H9 (cell line): Measurements from ENCODE around the gene DCP1A. TPM values are rescaled to one million over a fixed set of nuclear protein-coding genes. Genes with fewer than 3 reads are reported as not detected.

Source experiments
- DNase-seq: peaks from one replicate; pipeline ENCODE4 v3.0.0-alpha.2; 2017
- H2AFZ ChIP-seq: one replicate; pipeline ENCODE4 v1.6.1; 2013; ENCODE audit warnings: mild to moderate bottlenecking, low read length, control low read depth, moderate library complexity
- H2AK5ac ChIP-seq: 2 replicates; pipeline ENCODE4 v1.6.1; 2013; ENCODE audit warnings: low read length, control low read depth, mixed read lengths; ENCODE audit not compliant: insufficient read length
- H2BK120ac ChIP-seq: one replicate; pipeline ENCODE4 v1.6.1; 2013; ENCODE audit warnings: low read depth, mild to moderate bottlenecking, low read length, control low read depth, inconsistent platforms; ENCODE audit not compliant: poor library complexity, severe bottlenecking
- H2BK12ac ChIP-seq: 2 replicates; pipeline ENCODE4 v1.6.1; 2013; ENCODE audit warnings: low read length, control low read depth, mixed read lengths, low read depth; ENCODE audit not compliant: insufficient read length
- H2BK15ac ChIP-seq: 2 replicates; pipeline ENCODE4 v1.6.1; 2013; ENCODE audit warnings: low read depth, low read length, control low read depth
- H2BK20ac ChIP-seq: one replicate; pipeline ENCODE4 v1.6.1; 2013; ENCODE audit warnings: low read depth, mild to moderate bottlenecking, low read length, control low read depth, inconsistent platforms; ENCODE audit not compliant: poor library complexity, severe bottlenecking
- H2BK5ac ChIP-seq: 2 replicates; pipeline ENCODE4 v1.6.1; 2013; ENCODE audit warnings: low read length, control low read depth, mixed read lengths; ENCODE audit not compliant: insufficient read length
- H3K14ac ChIP-seq: 2 replicates; pipeline ENCODE4 v1.6.1; 2013; ENCODE audit warnings: low read length, control low read depth; ENCODE audit not compliant: insufficient read depth
- H3K18ac ChIP-seq: 2 replicates; pipeline ENCODE4 v1.6.1; 2013; ENCODE audit warnings: low read depth, mild to moderate bottlenecking, mixed read lengths, low read length, control low read depth; ENCODE audit not compliant: insufficient read length
- H3K23ac ChIP-seq: 2 replicates; pipeline ENCODE4 v1.6.1; 2013; ENCODE audit warnings: low read length, control low read depth, mixed read lengths, low read depth; ENCODE audit not compliant: insufficient read length
- H3K23me2 ChIP-seq: 2 replicates; pipeline ENCODE4 v1.6.1; 2013; ENCODE audit warnings: low read depth, mild to moderate bottlenecking, mixed read lengths, low read length, control low read depth; ENCODE audit not compliant: insufficient read length, poor library complexity, severe bottlenecking
- H3K27ac ChIP-seq: 2 replicates; pipeline ENCODE4 v1.5.1; 2013; ENCODE audit warnings: low read length, control low read depth, mixed read lengths, low read depth; ENCODE audit not compliant: insufficient read length
- H3K27me3 ChIP-seq: 2 replicates; pipeline ENCODE4 v1.6.1; 2013; ENCODE audit warnings: low read length, control low read depth, inconsistent platforms; ENCODE audit not compliant: insufficient read depth
- H3K4ac ChIP-seq: 2 replicates; pipeline ENCODE4 v1.6.1; 2013; ENCODE audit warnings: low read depth, mild to moderate bottlenecking, control low read depth, inconsistent platforms, low read length, moderate library complexity
- H3K4me1 ChIP-seq: 2 replicates; pipeline ENCODE4 v1.6.1; 2013; ENCODE audit warnings: low read length, control low read depth, inconsistent platforms; ENCODE audit not compliant: insufficient read depth
- H3K4me2 ChIP-seq: 2 replicates; pipeline ENCODE4 v1.6.1; 2013; ENCODE audit warnings: low read length, control low read depth, mixed read lengths; ENCODE audit not compliant: insufficient read length, insufficient read depth
- H3K56ac ChIP-seq: 2 replicates; pipeline ENCODE4 v1.6.1; 2013; ENCODE audit warnings: low read depth, mild to moderate bottlenecking, mixed read lengths, low read length, control low read depth; ENCODE audit not compliant: insufficient read length
- H3K79me1 ChIP-seq: 2 replicates; pipeline ENCODE4 v1.6.1; 2013; ENCODE audit warnings: low read depth, mild to moderate bottlenecking, moderate library complexity, low read length, control low read depth, inconsistent platforms; ENCODE audit not compliant: insufficient read depth, poor library complexity, severe bottlenecking
- H3K79me2 ChIP-seq: 2 replicates; pipeline ENCODE4 v1.6.1; 2013; ENCODE audit warnings: low read length, control low read depth, inconsistent platforms; ENCODE audit not compliant: insufficient read depth
- H3K9ac ChIP-seq: 2 replicates; pipeline ENCODE4 v1.6.1; 2013; ENCODE audit warnings: low read length, control low read depth, mixed read lengths; ENCODE audit not compliant: insufficient read length; ENCODE audit errors: extremely low read depth
- H3K9me3 ChIP-seq: one replicate; pipeline ENCODE4 v1.6.1; 2013; ENCODE audit warnings: low read depth, low read length, inconsistent platforms; ENCODE audit not compliant: control insufficient read depth
- H3T11ph ChIP-seq: one replicate; pipeline ENCODE4 v1.6.1; 2013; ENCODE audit warnings: mild to moderate bottlenecking, low read length, control low read depth, inconsistent platforms
- H4K20me1 ChIP-seq: one replicate; pipeline ENCODE4 v1.6.1; 2013; ENCODE audit not compliant: control insufficient read depth, insufficient read length, insufficient read depth
- H4K5ac ChIP-seq: 2 replicates; pipeline ENCODE4 v1.6.1; 2013; ENCODE audit warnings: low read depth, mild to moderate bottlenecking, mixed read lengths, low read length, control low read depth; ENCODE audit not compliant: insufficient read length
- H4K8ac ChIP-seq: replicated peaks from 2 replicates; pipeline ENCODE4 v1.6.1; 2013; ENCODE audit warnings: low read length, control low read depth, mixed read lengths, low read depth; ENCODE audit not compliant: insufficient read length
- H4K91ac ChIP-seq: 2 replicates; pipeline ENCODE4 v1.6.1; 2013; ENCODE audit warnings: low read depth, mild to moderate bottlenecking, moderate library complexity, mixed read lengths, low read length, control low read depth; ENCODE audit not compliant: insufficient read length
- H3K27ac Mint-ChIP-seq, 3 experiments: 2 replicates in 2 of 3; 3 replicates in 1 of 3; pipeline ENCODE4 v1.8.0; 2020 to 2021; ENCODE audit warnings: mixed read lengths in 3 of 3, mild to moderate bottlenecking in 1 of 3, moderate library complexity in 1 of 3
- H3K27me3 Mint-ChIP-seq: 2 replicates; pipeline ENCODE4 v1.8.0; 2021; ENCODE audit warnings: low read depth, mild to moderate bottlenecking, moderate library complexity, mixed read lengths
- H3K36me3 Mint-ChIP-seq, 3 experiments: 2 replicates in 2 of 3; 3 replicates in 1 of 3; pipeline ENCODE4 v1.8.0; 2020 to 2021; ENCODE audit warnings: low read depth in 3 of 3, mixed read lengths in 3 of 3; ENCODE audit not compliant: insufficient read depth in 1 of 3
- H3K4me1 Mint-ChIP-seq, 2 experiments: 2 replicates each; pipeline ENCODE4 v1.8.0; 2020; ENCODE audit warnings: mixed read lengths in 2 of 2
- H3K4me3 Mint-ChIP-seq, 2 experiments: 2 replicates in 1 of 2; 3 replicates in 1 of 2; pipeline ENCODE4 v1.8.0; 2020 to 2021; ENCODE audit warnings: mild to moderate bottlenecking in 2 of 2, mixed read lengths in 2 of 2, moderate library complexity in 1 of 2
- H3K9me3 Mint-ChIP-seq, 2 experiments: 2 replicates in 1 of 2; 3 replicates in 1 of 2; pipeline ENCODE4 v1.8.0; 2020; ENCODE audit warnings: mild to moderate bottlenecking in 2 of 2, mixed read lengths in 2 of 2, moderate library complexity in 1 of 2
- CTCF ChIP-seq: fragments of 200-600 bp; sonication (generic); conservative IDR thresholded peaks from 3 replicates; pipeline ENCODE4 v1.8.0; 2021; ENCODE audit warnings: antibody characterized with exemption, mild to moderate bottlenecking
- WGBS: extraction: QIAGEN DNeasy Blood & Tissue Kit; methylation state at CpG from one replicate; pipeline ENCODE4 v1.1.7; 2013; ENCODE audit warnings: missing lambda C conversion rate, low lambda C conversion rate, mixed read lengths; ENCODE audit not compliant: insufficient read length; ENCODE audit errors: extremely low coverage; 5-methylcytosine and 5-hydroxymethylcytosine counted together
- total RNA-seq: library from RNA; stranded (reverse); gene quantifications from 2 replicates; pipeline ENCODE4 v1.2.1, GENCODE V29; 2021

DCP1A gene
- total RNA-seq, 1 experiment from 2014 or later, result 17.8 TPM

DNA sequence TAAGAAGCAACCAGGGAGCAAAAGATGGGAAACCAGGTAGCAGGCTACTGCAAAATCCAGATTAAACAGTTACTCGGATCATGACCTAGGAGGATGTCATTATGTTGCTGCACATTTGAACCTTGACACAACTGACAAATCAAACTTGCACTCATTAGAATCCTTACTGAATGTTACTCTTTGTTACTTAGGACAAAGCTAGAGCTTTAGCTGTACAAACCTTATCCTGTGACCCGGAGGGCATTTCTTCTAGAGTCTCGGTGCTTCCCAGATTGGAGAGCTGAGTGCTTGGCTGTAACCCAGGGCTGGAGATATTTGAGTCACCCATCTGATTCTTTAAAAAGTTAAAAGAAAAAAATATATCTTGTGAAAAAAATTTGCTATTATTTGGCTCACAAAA, 43.4 kb downstream of the DCP1A start:
- H3K4me3 Mint-ChIP-seq, result no peak overlapping the region
- Histone ChIP-seq H3K23me2 (no peaks in the 10 kb centered on the region), H4K8ac (no peak overlapping the region), H2BK12ac (no peak overlapping the region), H3K4me1 (no peaks in the 10 kb centered on the region), H3K9ac (no peak overlapping the region), H2BK20ac (no peak overlapping the region), H3K79me2 (no peaks in the 10 kb centered on the region), H3K79me1 (no peaks in the 10 kb centered on the region), H4K5ac (no peak overlapping the region), H3K27ac (no peak overlapping the region), H3K23ac (no peak overlapping the region), H4K20me1 (no peaks in the 10 kb centered on the region), H3K56ac (no peak overlapping the region), H3T11ph (no peak overlapping the region), H3K4ac (no peak overlapping the region), H2BK5ac (no peak overlapping the region), H2BK15ac (no peak overlapping the region), H2AK5ac (no peak overlapping the region), H2AFZ (no peak overlapping the region), H3K4me2 (no peak overlapping the region), H3K14ac (no peak overlapping the region), H4K91ac (no peak overlapping the region), H3K9me3 (no peaks in the 10 kb centered on the region), H2BK120ac (no peak overlapping the region), H3K27me3 (no peaks in the 10 kb centered on the region), H3K18ac (no peak overlapping the region)
- no peak for TF ChIP-seq CTCF
- WGBS, result no CpG with 5 or more reads among the region's 3 CpGs
- H3K9me3 Mint-ChIP-seq, result no peaks in the 10 kb centered on the region
- peaks cover 11 to 44% (median 41%) of the 10 kb centered on the region in 3 experiments; a peak in 6 of 7 replicates for H3K36me3 Mint-ChIP-seq
- no peaks in the 10 kb centered on the region for H3K27me3 Mint-ChIP-seq
- H3K27ac Mint-ChIP-seq, result no peak overlapping the region
- no peak for DNase-seq
- H3K4me1 Mint-ChIP-seq, result peaks cover 0 to 3% of the 10 kb centered on the region in 2 experiments; a peak in 1 of 4 replicates
